ENCODE measurements around the gene PHF14. TPM values are rescaled to one million over a fixed set of nuclear protein-coding genes. Genes with fewer than 3 reads are reported as not detected.

PHF14 gene
- polyA plus RNA-seq, 4 donors = 18.6 to 27.9 (median 25.1) TPM

DNA sequence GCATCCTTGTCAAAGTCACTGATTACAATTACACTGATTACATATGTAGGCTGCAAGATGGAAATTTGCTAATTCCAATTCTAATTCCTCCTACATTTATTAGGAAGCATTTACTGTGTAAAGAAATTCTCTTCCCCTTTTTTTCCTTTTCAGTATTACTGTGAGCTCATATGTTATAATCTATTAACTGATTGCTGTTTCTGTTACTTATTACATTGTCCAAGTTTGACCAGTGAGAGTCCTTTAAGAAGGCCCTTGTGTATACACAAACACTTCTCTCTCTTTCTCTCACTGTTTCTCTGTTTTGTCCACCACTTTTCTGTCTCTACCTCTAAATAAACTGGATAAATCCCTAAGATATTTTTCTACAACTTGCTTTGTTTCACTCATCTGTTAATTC, 31.5 kb downstream of the PHF14 start:
- FAIRE-seq (no peak), DNase-seq (no peak)
- Histone ChIP-seq H3K4me1 (ENCODE audit: control insufficient read depth in 3 of 3, insufficient read depth in 2 of 3, low read depth in 1 of 3, low read length in 2 of 3) (no peaks in the 10 kb centered on the region), H3K9me3 (ENCODE audit: control insufficient read depth in 2 of 2, insufficient read depth in 1 of 2, low read depth in 1 of 2, low read length in 1 of 2) (no peaks in the 10 kb centered on the region), H3K36me3 (ENCODE audit: control insufficient read depth in 3 of 3, insufficient read depth in 2 of 3, low read depth in 1 of 3, low read length in 3 of 3) (peaks cover 0 to 21% (median 0%) of the 10 kb centered on the region in 3 donors), H3K4me3 (ENCODE audit: low read depth in 1 of 3, low read length in 3 of 3) (no peak overlapping the region), H3K27ac (ENCODE audit: low read depth in 1 of 3, low read length in 2 of 3) (no peak overlapping the region), H3K27me3 (ENCODE audit: control insufficient read depth in 3 of 3, insufficient read depth in 3 of 3, low read length in 3 of 3) (no peaks in the 10 kb centered on the region)

DNA sequence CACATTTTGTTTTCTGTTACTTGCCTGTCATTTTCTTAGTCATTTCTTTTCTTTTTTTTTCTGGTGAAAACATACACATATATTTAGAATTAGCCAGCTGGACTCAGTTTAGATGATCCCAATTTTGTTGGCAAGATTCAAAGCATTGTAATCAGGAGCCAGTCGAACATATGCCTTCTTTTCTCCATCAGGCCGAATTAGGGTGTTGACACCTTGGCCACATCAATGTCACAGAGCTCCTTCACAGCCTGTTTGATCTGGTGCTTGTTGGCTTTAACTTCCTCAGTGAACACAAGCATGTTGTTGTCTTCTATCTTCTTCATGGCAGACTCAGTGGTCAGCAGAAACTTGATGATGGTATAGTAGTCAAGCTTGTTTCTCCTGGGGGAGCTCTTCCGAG, 32.6 kb downstream of the PHF14 start:
- 71 to 88% (median 83%) methylated on average over 3 of the region's 3 CpGs for WGBS, 3 donors
- no peak overlapping the region for H3K27ac ChIP-seq (ENCODE audit: low read depth in 1 of 3, low read length in 2 of 3)
- no peak for FAIRE-seq

GRCh38 chr7:11009631-11010030, 36.0 kb downstream of the PHF14 start:
- no peaks in the 10 kb centered on the region for H3K27me3 ChIP-seq (ENCODE audit: control insufficient read depth in 3 of 3, insufficient read depth in 3 of 3, low read length in 3 of 3)
- no peak for FAIRE-seq
- H3K27ac ChIP-seq (ENCODE audit: low read depth in 1 of 3, low read length in 2 of 3) = no peak overlapping the region
- 51 to 65% (median 58%) methylated on average over 1 of the region's 1 CpG for WGBS, 3 donors
- H3K4me1 ChIP-seq (ENCODE audit: control insufficient read depth in 3 of 3, insufficient read depth in 2 of 3, low read depth in 1 of 3, low read length in 2 of 3) = no peaks in the 10 kb centered on the region
- H3K36me3 ChIP-seq (ENCODE audit: control insufficient read depth in 3 of 3, insufficient read depth in 2 of 3, low read depth in 1 of 3, low read length in 3 of 3) = peaks cover 0 to 18% (median 0%) of the 10 kb centered on the region in 3 donors
- H3K4me3 ChIP-seq (ENCODE audit: low read depth in 1 of 3, low read length in 3 of 3) = no peak overlapping the region
- DNase-seq = no peak
- no peaks in the 10 kb centered on the region for H3K9me3 ChIP-seq (ENCODE audit: control insufficient read depth in 2 of 2, insufficient read depth in 1 of 2, low read depth in 1 of 2, low read length in 1 of 2)

More for the DNA sequence above, 32.6 kb downstream of the PHF14 start:
- Histone ChIP-seq H3K9me3 (ENCODE audit: control insufficient read depth in 2 of 2, insufficient read depth in 1 of 2, low read depth in 1 of 2, low read length in 1 of 2) (no peaks in the 10 kb centered on the region), H3K36me3 (ENCODE audit: control insufficient read depth in 3 of 3, insufficient read depth in 2 of 3, low read depth in 1 of 3, low read length in 3 of 3) (peaks cover 0 to 24% (median 0%) of the 10 kb centered on the region in 3 donors), H3K4me3 (ENCODE audit: low read depth in 1 of 3, low read length in 3 of 3) (no peak overlapping the region), H3K27me3 (ENCODE audit: control insufficient read depth in 3 of 3, insufficient read depth in 3 of 3, low read length in 3 of 3) (no peaks in the 10 kb centered on the region), H3K4me1 (ENCODE audit: control insufficient read depth in 3 of 3, insufficient read depth in 2 of 3, low read depth in 1 of 3, low read length in 2 of 3) (no peaks in the 10 kb centered on the region)
- DNase-seq = no peak

DNA sequence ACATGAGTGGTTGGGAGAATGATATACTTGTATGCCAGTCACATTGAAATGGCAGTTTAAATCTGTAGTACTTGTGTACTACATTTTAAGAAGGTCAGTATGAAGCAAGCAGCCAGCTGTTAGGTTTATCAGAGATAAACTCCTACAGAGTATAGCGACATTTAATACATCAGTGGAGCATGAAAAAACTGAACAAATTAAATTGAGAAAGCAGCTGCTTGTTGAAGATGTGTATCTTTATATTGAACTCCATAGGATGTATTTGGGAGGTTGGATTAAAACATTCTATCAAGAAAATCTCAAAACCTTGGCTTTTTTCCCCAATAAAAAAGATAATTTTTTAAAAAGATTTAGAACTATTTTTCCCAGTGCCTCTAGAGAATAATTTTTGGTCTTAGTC, 47.8 kb downstream of the PHF14 start:
- H3K4me1 ChIP-seq (ENCODE audit: control insufficient read depth in 3 of 3, insufficient read depth in 2 of 3, low read depth in 1 of 3, low read length in 2 of 3) = no peaks in the 10 kb centered on the region
- no peak for DNase-seq
- no peak overlapping the region for H3K27ac ChIP-seq (ENCODE audit: low read depth in 1 of 3, low read length in 2 of 3)
- 73 to 97% (median 97%) methylated on average over 1 of the region's 1 CpG for WGBS, 3 donors
- no peak overlapping the region for H3K4me3 ChIP-seq (ENCODE audit: low read depth in 1 of 3, low read length in 3 of 3)
- peaks cover 2 to 10% (median 5%) of the 10 kb centered on the region in 3 donors for H3K36me3 ChIP-seq (ENCODE audit: control insufficient read depth in 3 of 3, insufficient read depth in 2 of 3, low read depth in 1 of 3, low read length in 3 of 3)
- no peak for FAIRE-seq
- no peaks in the 10 kb centered on the region for H3K9me3 ChIP-seq (ENCODE audit: control insufficient read depth in 2 of 2, insufficient read depth in 1 of 2, low read depth in 1 of 2, low read length in 1 of 2)
- no peaks in the 10 kb centered on the region for H3K27me3 ChIP-seq (ENCODE audit: control insufficient read depth in 3 of 3, insufficient read depth in 3 of 3, low read length in 3 of 3)

GRCh38 chr7:11026452-11027359, 53.0 kb downstream of the PHF14 start:
- DNase-seq (no peak), FAIRE-seq (no peak)
- Histone ChIP-seq H3K4me3 (ENCODE audit: low read depth in 1 of 3, low read length in 3 of 3) (no peak overlapping the region), H3K4me1 (ENCODE audit: control insufficient read depth in 3 of 3, insufficient read depth in 2 of 3, low read depth in 1 of 3, low read length in 2 of 3) (no peaks in the 10 kb centered on the region), H3K36me3 (ENCODE audit: control insufficient read depth in 3 of 3, insufficient read depth in 2 of 3, low read depth in 1 of 3, low read length in 3 of 3) (peaks cover 0 to 7% (median 2%) of the 10 kb centered on the region in 3 donors), H3K9me3 (ENCODE audit: control insufficient read depth in 2 of 2, insufficient read depth in 1 of 2, low read depth in 1 of 2, low read length in 1 of 2) (no peaks in the 10 kb centered on the region), H3K27ac (ENCODE audit: low read depth in 1 of 3, low read length in 2 of 3) (no peak overlapping the region), H3K27me3 (ENCODE audit: control insufficient read depth in 3 of 3, insufficient read depth in 3 of 3, low read length in 3 of 3) (no peaks in the 10 kb centered on the region)
- 91 to 95% (median 92%) methylated on average over 2 of the region's 2 CpGs for WGBS, 3 donors

- FAIRE-seq (no peak), DNase-seq (no peak)
- 88 to 95% (median 94%) methylated on average over 4 of the region's 4 CpGs for WGBS, 3 donors
- H3K4me1 ChIP-seq (ENCODE audit: control insufficient read depth in 3 of 3, insufficient read depth in 2 of 3, low read depth in 1 of 3, low read length in 2 of 3) = no peaks in the 10 kb centered on the region
- no peak overlapping the region for H3K27ac ChIP-seq (ENCODE audit: low read depth in 1 of 3, low read length in 2 of 3)
- H3K4me3 ChIP-seq (ENCODE audit: low read depth in 1 of 3, low read length in 3 of 3) = no peak overlapping the region
- H3K27me3 ChIP-seq (ENCODE audit: control insufficient read depth in 3 of 3, insufficient read depth in 3 of 3, low read length in 3 of 3) = no peaks in the 10 kb centered on the region
- peaks cover 0 to 9% (median 0%) of the 10 kb centered on the region in 3 donors for H3K36me3 ChIP-seq (ENCODE audit: control insufficient read depth in 3 of 3, insufficient read depth in 2 of 3, low read depth in 1 of 3, low read length in 3 of 3)
- no peaks in the 10 kb centered on the region for H3K9me3 ChIP-seq (ENCODE audit: control insufficient read depth in 2 of 2, insufficient read depth in 1 of 2, low read depth in 1 of 2, low read length in 1 of 2)
Measured at GRCh38 chr7:11035661-11036060, 62.0 kb downstream of the PHF14 start.

DNA sequence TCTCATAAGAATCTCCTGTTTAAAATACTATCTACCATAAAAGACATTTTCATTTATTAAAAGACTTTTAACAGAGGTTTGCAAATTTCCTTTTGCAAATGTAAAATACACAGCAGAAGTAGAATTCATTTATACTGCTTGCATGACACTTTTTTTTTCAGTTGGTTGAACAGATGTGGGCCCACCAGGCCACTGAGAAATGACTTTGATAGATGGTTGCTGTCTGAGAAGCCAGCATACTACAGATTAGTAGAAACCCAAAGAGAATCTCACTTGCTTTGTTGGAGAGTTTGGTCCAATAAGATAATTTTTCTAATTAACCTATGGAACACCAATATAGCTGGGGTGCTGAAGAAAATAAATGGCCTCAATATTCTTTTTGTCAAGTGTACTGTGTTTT, 66.3 kb downstream of the PHF14 start:
- H3K4me1 ChIP-seq (ENCODE audit: control insufficient read depth in 3 of 3, insufficient read depth in 2 of 3, low read depth in 1 of 3, low read length in 2 of 3) = no peaks in the 10 kb centered on the region
- no peak overlapping the region for H3K27ac ChIP-seq (ENCODE audit: low read depth in 1 of 3, low read length in 2 of 3)
- no peaks in the 10 kb centered on the region for H3K9me3 ChIP-seq (ENCODE audit: control insufficient read depth in 2 of 2, insufficient read depth in 1 of 2, low read depth in 1 of 2, low read length in 1 of 2)
- no peak for FAIRE-seq
- H3K27me3 ChIP-seq (ENCODE audit: control insufficient read depth in 3 of 3, insufficient read depth in 3 of 3, low read length in 3 of 3) = no peaks in the 10 kb centered on the region
- DNase-seq = no peak
- H3K4me3 ChIP-seq (ENCODE audit: low read depth in 1 of 3, low read length in 3 of 3) = no peak overlapping the region
- H3K36me3 ChIP-seq (ENCODE audit: control insufficient read depth in 3 of 3, insufficient read depth in 2 of 3, low read depth in 1 of 3, low read length in 3 of 3) = peaks cover 0 to 5% (median 3%) of the 10 kb centered on the region in 3 donors

GRCh38 chr7:11054033-11054432, 80.4 kb downstream of the PHF14 start:
- FAIRE-seq (no peak), DNase-seq (peak in 1 of 2 donors; percentile 2)
- no peak overlapping the region for H3K4me3 ChIP-seq (ENCODE audit: low read depth in 1 of 3, low read length in 3 of 3)
- 69 to 83% (median 73%) methylated on average over 2 of the region's 2 CpGs for WGBS, 3 donors
- no peaks in the 10 kb centered on the region for H3K4me1 ChIP-seq (ENCODE audit: control insufficient read depth in 3 of 3, insufficient read depth in 2 of 3, low read depth in 1 of 3, low read length in 2 of 3)
- no peaks in the 10 kb centered on the region for H3K9me3 ChIP-seq (ENCODE audit: control insufficient read depth in 2 of 2, insufficient read depth in 1 of 2, low read depth in 1 of 2, low read length in 1 of 2)
- H3K27me3 ChIP-seq (ENCODE audit: control insufficient read depth in 3 of 3, insufficient read depth in 3 of 3, low read length in 3 of 3) = no peaks in the 10 kb centered on the region
- no peak overlapping the region for H3K27ac ChIP-seq (ENCODE audit: low read depth in 1 of 3, low read length in 2 of 3)
- H3K36me3 ChIP-seq (ENCODE audit: control insufficient read depth in 3 of 3, insufficient read depth in 2 of 3, low read depth in 1 of 3, low read length in 3 of 3) = peaks cover 3 to 5% (median 4%) of the 10 kb centered on the region in 3 donors

All from small intestine (tissue), 7 donors.